Neural cell (in vitro differentiated cells): ENCODE data around the gene CNST. TPM values are rescaled to one million over a fixed set of nuclear protein-coding genes. Genes with fewer than 3 reads are reported as not detected.
"Not testable (repeated sequence)": the region's sequence is repeated elsewhere in the genome, so short reads cannot be mapped to it uniquely, and the experiment has no call there.

Source experiments
- H2AFZ ChIP-seq: fragments of 200-600, 300-800 bp; sonication (generic), shearing (Covaris generic); 2 replicates; pipeline ENCODE4 v1.6.0; 2014; ENCODE audit warnings: low read depth, mild to moderate bottlenecking, antibody characterized with exemption, low read length, moderate library complexity
- H3F3A ChIP-seq: fragments of 200-600 bp; shearing (Covaris generic); 2 replicates; pipeline ENCODE4 v1.6.1; 2016; ENCODE audit warnings: mild to moderate bottlenecking, moderate library complexity, mixed read lengths, antibody characterized with exemption, low read length; ENCODE audit not compliant: insufficient read depth, poor library complexity, severe bottlenecking
- H3K27ac ChIP-seq: fragments of 200-600, 300-800 bp; sonication (generic), shearing (Covaris generic); 2 replicates; pipeline ENCODE4 v1.5.1; 2014; ENCODE audit warnings: mild to moderate bottlenecking, low read length, moderate library complexity
- H3K27me3 ChIP-seq: fragments of 300-800, 200-600 bp; sonication (generic), shearing (Covaris generic); 2 replicates; pipeline ENCODE4 v1.6.0; 2014; ENCODE audit warnings: mild to moderate bottlenecking, low read depth, low read length, moderate library complexity; ENCODE audit not compliant: insufficient read depth
- H3K36me3 ChIP-seq: fragments of 300-800, 200-600 bp; sonication (generic), shearing (Covaris generic); 2 replicates; pipeline ENCODE4 v1.5.1; 2014; ENCODE audit warnings: mild to moderate bottlenecking, antibody characterized with exemption, low read length, moderate library complexity; ENCODE audit not compliant: insufficient read depth
- H3K4me2 ChIP-seq: fragments of 300-800, 200-600 bp; sonication (generic), shearing (Covaris generic); 2 replicates; pipeline ENCODE4 v1.6.0; 2014; ENCODE audit warnings: mild to moderate bottlenecking, low read length
- H3K4me3 ChIP-seq: fragments of 300-800, 200-600 bp; sonication (generic), shearing (Covaris generic); 2 replicates; pipeline ENCODE4 v1.5.1; 2014; ENCODE audit warnings: mild to moderate bottlenecking, low read length, moderate library complexity
- H3K79me2 ChIP-seq: fragments of 200-600 bp; shearing (Covaris generic); replicated peaks from 2 replicates; pipeline ENCODE4 v1.6.0; 2014; ENCODE audit warnings: mild to moderate bottlenecking, low read length, moderate library complexity; ENCODE audit not compliant: insufficient read depth
- H3K9ac ChIP-seq: fragments of 300-800, 200-600 bp; sonication (generic), shearing (Covaris generic); 2 replicates; pipeline ENCODE4 v1.6.1; 2016; ENCODE audit warnings: mild to moderate bottlenecking, low read length, mixed read lengths
- H3K9me2 ChIP-seq: fragments of 200-600 bp; shearing (Covaris generic); 2 replicates; pipeline ENCODE4 v1.6.1; 2016; ENCODE audit warnings: mild to moderate bottlenecking, low read length, mixed read lengths; ENCODE audit not compliant: insufficient read depth
- H3K9me3 ChIP-seq: fragments of 200-600, 300-800 bp; sonication (generic), shearing (Covaris generic); 2 replicates; pipeline ENCODE4 v1.6.1; 2016; ENCODE audit warnings: mild to moderate bottlenecking, mixed run types, low read length, moderate library complexity, mixed read lengths
- H4K20me1 ChIP-seq: fragments of 200-600 bp; shearing (Covaris generic); 2 replicates; pipeline ENCODE4 v1.6.1; 2016; ENCODE audit warnings: mild to moderate bottlenecking, mixed run types; ENCODE audit not compliant: insufficient read depth
- EP300 ChIP-seq: fragments of 450-650 bp; conservative IDR thresholded peaks from 2 replicates; pipeline ENCODE4 v1.6.1; 2014; ENCODE audit warnings: antibody characterized with exemption, mild to moderate bottlenecking, moderate library complexity; ENCODE audit not compliant: poor library complexity, severe bottlenecking
- EZH2 ChIP-seq: fragments of 200-600, 300-800 bp; shearing (Covaris generic), sonication (generic); IDR thresholded peaks from 2 replicates; pipeline ENCODE4 v1.6.1; 2014; ENCODE audit warnings: antibody characterized with exemption, low read length, borderline replicate concordance, mild to moderate bottlenecking; ENCODE audit not compliant: insufficient read depth, poor library complexity, severe bottlenecking
- MXI1 ChIP-seq: fragments of 450-650 bp; conservative IDR thresholded peaks from 2 replicates; pipeline ENCODE4 v1.6.1; 2014; ENCODE audit warnings: antibody characterized with exemption, mild to moderate bottlenecking; ENCODE audit not compliant: poor library complexity, severe bottlenecking
- POLR2AphosphoS5 ChIP-seq: IDR thresholded peaks from 2 replicates; pipeline ENCODE4 v1.6.1; 2012
- RAD21 ChIP-seq: fragments of 450-650 bp; conservative IDR thresholded peaks from 2 replicates; pipeline ENCODE4 v1.6.1; 2014; ENCODE audit warnings: antibody characterized with exemption, mild to moderate bottlenecking, moderate library complexity
- REST ChIP-seq: IDR thresholded peaks from 2 replicates; pipeline ENCODE4 v1.6.1; 2012; ENCODE audit warnings: borderline replicate concordance
- TAF1 ChIP-seq: IDR thresholded peaks from 2 replicates; pipeline ENCODE4 v1.6.1; 2012; ENCODE audit warnings: low read depth
- polyA plus RNA-seq: library from polyadenylated mRNA; depleted of rRNA; stranded (reverse); fragments of >200 nt; gene quantifications from 2 replicates; pipeline ENCODE4 v1.2.3, GENCODE V29; 2014
- TF ChIP-seq, protein P1 (sequence below): fragments of 450-650 bp; IDR thresholded peaks from 2 replicates; pipeline ENCODE4 v1.5.1; 2014; ENCODE audit warnings: antibody characterized with exemption, mild to moderate bottlenecking, moderate library complexity; ENCODE audit not compliant: poor library complexity, severe bottlenecking

The CNST gene
- polyA plus RNA-seq, 1 donor from 2014 or later = 26.3 TPM

- no peak for TF ChIP-seq EZH2
- TF ChIP-seq RAD21 = no peak
- no peak for TF ChIP-seq TAF1
- no peak for TF ChIP-seq REST
- TF ChIP-seq EP300 = no peak
- no peak for TF ChIP-seq MXI1
- TF ChIP-seq POLR2AphosphoS5 = no peak
- TF ChIP-seq, protein P1, sequence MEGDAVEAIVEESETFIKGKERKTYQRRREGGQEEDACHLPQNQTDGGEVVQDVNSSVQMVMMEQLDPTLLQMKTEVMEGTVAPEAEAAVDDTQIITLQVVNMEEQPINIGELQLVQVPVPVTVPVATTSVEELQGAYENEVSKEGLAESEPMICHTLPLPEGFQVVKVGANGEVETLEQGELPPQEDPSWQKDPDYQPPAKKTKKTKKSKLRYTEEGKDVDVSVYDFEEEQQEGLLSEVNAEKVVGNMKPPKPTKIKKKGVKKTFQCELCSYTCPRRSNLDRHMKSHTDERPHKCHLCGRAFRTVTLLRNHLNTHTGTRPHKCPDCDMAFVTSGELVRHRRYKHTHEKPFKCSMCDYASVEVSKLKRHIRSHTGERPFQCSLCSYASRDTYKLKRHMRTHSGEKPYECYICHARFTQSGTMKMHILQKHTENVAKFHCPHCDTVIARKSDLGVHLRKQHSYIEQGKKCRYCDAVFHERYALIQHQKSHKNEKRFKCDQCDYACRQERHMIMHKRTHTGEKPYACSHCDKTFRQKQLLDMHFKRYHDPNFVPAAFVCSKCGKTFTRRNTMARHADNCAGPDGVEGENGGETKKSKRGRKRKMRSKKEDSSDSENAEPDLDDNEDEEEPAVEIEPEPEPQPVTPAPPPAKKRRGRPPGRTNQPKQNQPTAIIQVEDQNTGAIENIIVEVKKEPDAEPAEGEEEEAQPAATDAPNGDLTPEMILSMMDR = no peak
- peaks cover 3% of the 10 kb centered on the region for H3K79me2 ChIP-seq
Observed at GRCh38 chr1:246602194-246602593, 35.9 kb downstream of the CNST start.

GRCh38 chr1:246605231-246605630 is 39.0 kb downstream of the CNST start:
- H3K9me3 ChIP-seq, H3K79me2 ChIP-seq, H3K9ac ChIP-seq, H3F3A ChIP-seq, H3K9me2 ChIP-seq, H3K27me3 ChIP-seq, H3K27ac ChIP-seq, H3K4me3 ChIP-seq, H3K4me2 ChIP-seq, H2AFZ ChIP-seq, H4K20me1 ChIP-seq, H3K36me3 ChIP-seq: not testable (repeated sequence)

More at GRCh38 chr1:246602194-246602593, 35.9 kb downstream of the CNST start:
- Histone ChIP-seq H3K27ac (no peak overlapping the region), H4K20me1 (no peaks in the 10 kb centered on the region), H3F3A (no peaks in the 10 kb centered on the region), H3K4me2 (no peak overlapping the region), H3K36me3 (no peaks in the 10 kb centered on the region), H3K27me3 (no peaks in the 10 kb centered on the region), H3K9me3 (no peaks in the 10 kb centered on the region), H3K9ac (no peak overlapping the region), H3K9me2 (no peaks in the 10 kb centered on the region), H3K4me3 (no peak overlapping the region), H2AFZ (no peak overlapping the region)

GRCh38 chr1:246607462-246607861 is 41.2 kb downstream of the CNST start:
- H4K20me1 ChIP-seq = no peaks in the 10 kb centered on the region
- no peaks in the 10 kb centered on the region for H3K27me3 ChIP-seq
- TF ChIP-seq MXI1 (no peak), REST (no peak), RAD21 (no peak)
- H3K4me3 ChIP-seq = no peak overlapping the region
- no peak overlapping the region for H2AFZ ChIP-seq
- no peaks in the 10 kb centered on the region for H3K9me2 ChIP-seq
- no peak overlapping the region for H3K4me2 ChIP-seq
- H3K27ac ChIP-seq = no peak overlapping the region
- no peaks in the 10 kb centered on the region for H3K9me3 ChIP-seq
- no peaks in the 10 kb centered on the region for H3K36me3 ChIP-seq
- H3K9ac ChIP-seq = no peak overlapping the region
- no peaks in the 10 kb centered on the region for H3F3A ChIP-seq
- no peaks in the 10 kb centered on the region for H3K79me2 ChIP-seq
